GM23338 (cell line): ENCODE results near the gene SH3GL2. TPM values are rescaled to one million over a fixed set of nuclear protein-coding genes. Genes with fewer than 3 reads are reported as not detected.

Experiments used
- ATAC-seq: fragments of 200-7000 bp; cut with Tn5 transposase; 3 replicates; pipeline ENCODE4 v1.9.1; 2020
- DNase-seq: peaks from one replicate; pipeline ENCODE4 v3.0.0-alpha.2; 2015; ENCODE audit warnings: low spot score
- H2AFZ ChIP-seq: fragments of 200-600 bp; sonication (generic); 2 replicates; pipeline ENCODE4 v1.8.0; 2016; ENCODE audit warnings: antibody characterized with exemption, mild to moderate bottlenecking, moderate library complexity
- H3F3A ChIP-seq: fragments of 200-600 bp; sonication (generic); replicated peaks from 2 replicates; pipeline ENCODE4 v1.8.0; 2017; ENCODE audit warnings: antibody characterized with exemption, mixed run types, low read depth
- H3K27ac ChIP-seq: fragments of 200-600 bp; sonication (generic); 2 replicates; pipeline ENCODE4 v1.6.1; 2016; ENCODE audit warnings: low read depth
- H3K27me3 ChIP-seq: fragments of 200-600 bp; sonication (generic); 2 replicates; pipeline ENCODE4 v1.8.0; 2016; ENCODE audit warnings: mild to moderate bottlenecking, mixed run types, moderate library complexity; ENCODE audit not compliant: insufficient read depth
- H3K36me3 ChIP-seq: fragments of 200-600 bp; sonication (generic); 2 replicates; pipeline ENCODE4 v1.8.0; 2016; ENCODE audit warnings: mild to moderate bottlenecking; ENCODE audit not compliant: insufficient read depth
- H3K4me1 ChIP-seq: fragments of 200-600 bp; sonication (generic); 2 replicates; pipeline ENCODE4 v1.8.0; 2016; ENCODE audit warnings: mild to moderate bottlenecking, moderate library complexity; ENCODE audit not compliant: insufficient read depth
- H3K4me2 ChIP-seq: fragments of 200-600 bp; sonication (generic); 2 replicates; pipeline ENCODE4 v1.7.1; 2017; ENCODE audit warnings: mixed run types
- H3K4me3 ChIP-seq: fragments of 200-600 bp; sonication (generic); 2 replicates; pipeline ENCODE4 v1.6.1; 2016; ENCODE audit warnings: mixed run types
- H3K79me2 ChIP-seq: fragments of 200-600 bp; sonication (generic); replicated peaks from 2 replicates; pipeline ENCODE4 v1.8.0; 2017; ENCODE audit warnings: mild to moderate bottlenecking; ENCODE audit not compliant: insufficient read depth
- H3K9me2 ChIP-seq: fragments of 200-600 bp; sonication (generic); 2 replicates; pipeline ENCODE4 v1.8.0; 2017; ENCODE audit not compliant: insufficient read depth
- H4K20me1 ChIP-seq: fragments of 200-600 bp; sonication (generic); replicated peaks from 2 replicates; pipeline ENCODE4 v1.8.0; 2017; ENCODE audit warnings: mild to moderate bottlenecking; ENCODE audit not compliant: insufficient read depth
- H3K27ac Mint-ChIP-seq: 2 replicates; pipeline ENCODE4 v1.8.0; 2020; ENCODE audit warnings: inconsistent platforms, mild to moderate bottlenecking, moderate library complexity, mixed read lengths
- H3K27me3 Mint-ChIP-seq: 3 replicates; pipeline ENCODE4 v1.8.0; 2022; ENCODE audit warnings: low read depth, mild to moderate bottlenecking, moderate library complexity, mixed read lengths, inconsistent platforms; ENCODE audit not compliant: insufficient read depth, poor library complexity
- H3K36me3 Mint-ChIP-seq: 3 replicates; pipeline ENCODE4 v1.8.0; 2021; ENCODE audit warnings: low read depth, mild to moderate bottlenecking, inconsistent platforms, moderate library complexity, mixed read lengths
- H3K4me1 Mint-ChIP-seq: 3 replicates; pipeline ENCODE4 v1.8.0; 2020; ENCODE audit warnings: mild to moderate bottlenecking, inconsistent platforms, mixed read lengths
- H3K4me3 Mint-ChIP-seq: 3 replicates; pipeline ENCODE4 v1.8.0; 2021; ENCODE audit warnings: moderate library complexity, mild to moderate bottlenecking, inconsistent platforms, mixed read lengths
- H3K9me3 Mint-ChIP-seq: 3 replicates; pipeline ENCODE4 v1.8.0; 2020; ENCODE audit warnings: moderate library complexity, mild to moderate bottlenecking, inconsistent platforms, mixed read lengths
- CREB1 ChIP-seq: fragments of 250-450 bp; sonication (Bioruptor Pico); IDR thresholded peaks from 2 replicates; pipeline ENCODE4 v1.5.0; 2020; ENCODE audit warnings: low read depth, mild to moderate bottlenecking, moderate library complexity
- EZH2phosphoT487 ChIP-seq: fragments of 200-600 bp; sonication (generic); IDR thresholded peaks from one replicate; pipeline ENCODE4 v1.8.1; 2018; ENCODE audit warnings: antibody characterized with exemption; ENCODE audit not compliant: unreplicated experiment
- JUNB ChIP-seq: IDR thresholded peaks from one replicate; pipeline ENCODE4 v1.6.1; 2016; ENCODE audit warnings: antibody characterized with exemption; ENCODE audit not compliant: unreplicated experiment
- REST ChIP-seq: IDR thresholded peaks from one replicate; pipeline ENCODE4 v1.6.1; 2018; ENCODE audit warnings: antibody characterized with exemption; ENCODE audit not compliant: unreplicated experiment
- STAT1 ChIP-seq: IDR thresholded peaks from one replicate; pipeline ENCODE4 v1.6.1; 2016; ENCODE audit warnings: antibody characterized with exemption; ENCODE audit not compliant: unreplicated experiment
- ZNF331 ChIP-seq: fragments of 250-450 bp; sonication (Bioruptor Pico); IDR thresholded peaks from 2 replicates; pipeline ENCODE4 v1.5.0; 2020; ENCODE audit warnings: low read depth, mild to moderate bottlenecking, moderate library complexity
- ZNF462 ChIP-seq: fragments of 250-450 bp; sonication (Bioruptor Pico); IDR thresholded peaks from 2 replicates; pipeline ENCODE4 v1.5.0; 2020; ENCODE audit warnings: mild to moderate bottlenecking, moderate library complexity
- polyA plus RNA-seq: library from polyadenylated mRNA; unstranded; fragments of >200 nt; fragmentation: Nextera tagmentation; extraction: Ambion mirVana; gene quantifications from 2 replicates; pipeline ENCODE4 v1.2.1, GENCODE V29; 2016
- total RNA-seq: library from RNA; depleted of rRNA; stranded (reverse); fragments of >200 nt; shearing (Covaris generic); gene quantifications from 2 replicates; pipeline ENCODE4 v1.2.3, GENCODE V29; 2014

Gene SH3GL2
- total and polyA plus RNA-seq, 2 experiments from 2014 or later: 5.9 to 8.6 TPM

- TF ChIP-seq REST: no peak
Measured at GRCh38 chr9:17829064-17829463, 250.2 kb downstream of the SH3GL2 start (continued).

GRCh38 chr9:17829812-17830385 lies 251.0 kb downstream of the SH3GL2 start:
- Mint-ChIP-seq H3K4me3 (no peak overlapping the region), H3K4me1 (peaks cover 5% of the 10 kb centered on the region), H3K27ac (no peak overlapping the region), H3K9me3 (no peaks in the 10 kb centered on the region; the same call in 2 of the 3 replicates), H3K36me3 (no peaks in the 10 kb centered on the region), H3K27me3 (no peaks in the 10 kb centered on the region)
- TF ChIP-seq ZNF331 (CRISPR knock-in tag) (no peak), ZNF462 (peak; percentile 61; the same call in 1 of the 2 replicates), EZH2phosphoT487 (no peak), JUNB (no peak), STAT1 (no peak), CREB1 (CRISPR knock-in tag) (no peak)
- Histone ChIP-seq H3K79me2 (no peaks in the 10 kb centered on the region), H3K4me1 (no peaks in the 10 kb centered on the region; the same call in 1 of the 2 replicates), H3K27ac (no peak overlapping the region), H3K9me2 (peaks cover 15% of the 10 kb centered on the region; the same call in 1 of the 2 replicates), H3K27me3 (no peaks in the 10 kb centered on the region), H3K36me3 (no peaks in the 10 kb centered on the region), H3K4me2 (no peak overlapping the region), H2AFZ (peak overlapping the region; percentile 5; the same call in 1 of the 2 replicates), H3K4me3 (no peak overlapping the region), H4K20me1 (no peaks in the 10 kb centered on the region), H3F3A (no peaks in the 10 kb centered on the region)
- ATAC-seq (peak; percentile 46; the same call in 2 of the 3 replicates), DNase-seq (no peak)
